ENCODE measurements around the gene KIF2A. TPM values are rescaled to one million over a fixed set of nuclear protein-coding genes. Genes with fewer than 3 reads are reported as not detected.

KIF2A gene
- total and polyA plus RNA-seq, 9 of the 15 experiments (the other 6 are each of a cell fraction or from before 2014, with no cell fraction given): 42.6 to 126 (median 77.6) TPM

GRCh38 chr5:62281411-62281810 lies 24.6 kb upstream of the KIF2A start (continued):
- TF ChIP-seq, protein P1, sequence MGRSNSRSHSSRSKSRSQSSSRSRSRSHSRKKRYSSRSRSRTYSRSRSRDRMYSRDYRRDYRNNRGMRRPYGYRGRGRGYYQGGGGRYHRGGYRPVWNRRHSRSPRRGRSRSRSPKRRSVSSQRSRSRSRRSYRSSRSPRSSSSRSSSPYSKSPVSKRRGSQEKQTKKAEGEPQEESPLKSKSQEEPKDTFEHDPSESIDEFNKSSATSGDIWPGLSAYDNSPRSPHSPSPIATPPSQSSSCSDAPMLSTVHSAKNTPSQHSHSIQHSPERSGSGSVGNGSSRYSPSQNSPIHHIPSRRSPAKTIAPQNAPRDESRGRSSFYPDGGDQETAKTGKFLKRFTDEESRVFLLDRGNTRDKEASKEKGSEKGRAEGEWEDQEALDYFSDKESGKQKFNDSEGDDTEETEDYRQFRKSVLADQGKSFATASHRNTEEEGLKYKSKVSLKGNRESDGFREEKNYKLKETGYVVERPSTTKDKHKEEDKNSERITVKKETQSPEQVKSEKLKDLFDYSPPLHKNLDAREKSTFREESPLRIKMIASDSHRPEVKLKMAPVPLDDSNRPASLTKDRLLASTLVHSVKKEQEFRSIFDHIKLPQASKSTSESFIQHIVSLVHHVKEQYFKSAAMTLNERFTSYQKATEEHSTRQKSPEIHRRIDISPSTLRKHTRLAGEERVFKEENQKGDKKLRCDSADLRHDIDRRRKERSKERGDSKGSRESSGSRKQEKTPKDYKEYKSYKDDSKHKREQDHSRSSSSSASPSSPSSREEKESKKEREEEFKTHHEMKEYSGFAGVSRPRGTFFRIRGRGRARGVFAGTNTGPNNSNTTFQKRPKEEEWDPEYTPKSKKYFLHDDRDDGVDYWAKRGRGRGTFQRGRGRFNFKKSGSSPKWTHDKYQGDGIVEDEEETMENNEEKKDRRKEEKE (IDR thresholded peaks at IDR 0.05; ENCODE audit: borderline replicate concordance in 1 of 2, control insufficient read depth in 1 of 2, low read depth in 2 of 2, low read length in 1 of 2): no peak
- TF ChIP-seq ZNF780A (CRISPR knock-in tag; IDR thresholded peaks at IDR 0.05) (no peak), RCOR1 (IDR thresholded peaks at IDR 0.05; ENCODE audit: borderline replicate concordance in 1 of 2, low read depth in 2 of 2, low read length in 2 of 2) (no peak)

DNA sequence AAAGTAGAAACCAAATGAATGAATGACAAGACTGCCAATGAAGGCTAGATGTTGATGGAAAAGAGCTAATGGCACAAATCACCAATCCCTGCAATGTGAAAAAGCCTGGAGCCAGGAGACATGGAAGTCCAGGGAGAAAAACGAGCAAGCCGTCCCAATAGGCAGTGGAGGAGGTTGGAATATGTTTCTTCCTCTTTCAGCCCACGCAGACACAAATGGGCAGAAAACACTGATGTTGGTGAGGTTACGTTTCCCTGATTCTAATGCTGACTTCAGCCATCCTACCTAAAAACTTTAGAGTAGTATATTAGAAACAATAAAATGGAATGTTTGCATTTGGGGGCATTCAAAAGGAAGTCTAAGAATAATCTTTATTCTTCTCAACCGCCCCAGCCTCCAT lies 23.9 kb upstream of the KIF2A start:
- peak; percentile 25; the same call in 1 of the 3 replicates for ATAC-seq
- ChIA-PET POLR2A (interaction anchor here (1.0 kb wide), 1 partner anchor 11 kb away, joined by 3 read pairs; no protein-coding TSS in a partner anchor), CTCF (ENCODE audit: low intra/inter-chr PET ratio) (no interaction called here)
- no peaks in the 10 kb centered on the region for H3K36me3 ChIP-seq (ENCODE audit: control insufficient read depth, insufficient read depth, low read length)
- H3K4me3 ChIP-seq: no peak overlapping the region
- no peak overlapping the region for H3K4me2 ChIP-seq (ENCODE audit: insufficient read depth, low read length)
- no peaks in the 10 kb centered on the region for H3K79me2 ChIP-seq (ENCODE audit: control insufficient read depth, insufficient read depth, low read length)
- DNase-seq (ENCODE audit: extremely low read depth in 1 of 4, low spot score in 3 of 4): no peak
- in situ Hi-C loops (cut with MboI) (no loop called here), intact Hi-C loops (cut with micrococcal nuclease) (no loop called here)
- H3K9me1 ChIP-seq (ENCODE audit: control insufficient read depth, insufficient read depth, low read length): no peaks in the 10 kb centered on the region
- no peak overlapping the region for H3K9ac ChIP-seq (ENCODE audit: insufficient read depth in 1 of 2, low read depth in 2 of 2, low read length in 2 of 2)
- TF ChIP-seq SREBF1 (IDR thresholded peaks at IDR 0.05; ENCODE audit: borderline replicate concordance, low read depth, low read length): no peak
- 0 out of 4 replicates have a peak, but pooled peaks have one; percentile 8 to 22 for TF ChIP-seq NRF1 (conservative IDR thresholded peaks at IDR 0.05 in 1 of 2, IDR thresholded peaks at IDR 0.05 in 1 of 2)
- peak; percentile 56; the same call in 1 of the 2 replicates for TF ChIP-seq EGR1 (conservative IDR thresholded peaks at IDR 0.05)
- H3K27ac ChIP-seq (ENCODE audit: extremely low read depth, low read depth, low read length): no peak overlapping the region; the same call in 2 of the 3 replicates
- no peaks in the 10 kb centered on the region for H3K27me3 ChIP-seq (ENCODE audit: control insufficient read depth in 2 of 2, insufficient read depth in 2 of 2, low read length in 2 of 2)
- BruUV-seq (replicated peaks): no TSS peak
- H2AFZ ChIP-seq (ENCODE audit: low read depth, low read length): peak overlapping the region; percentile 78
- no peaks in the 10 kb centered on the region for H4K20me1 ChIP-seq (replicated peaks; ENCODE audit: control insufficient read depth, insufficient read depth, low read length)
- peaks cover 17% of the 10 kb centered on the region; the same call in 1 of the 2 replicates for H3K9me3 ChIP-seq (replicated peaks; ENCODE audit: control insufficient read depth, insufficient read depth, low read depth, low read length)
- 33% methylated on average over 5 of the region's 5 CpGs for WGBS (ENCODE audit: insufficient coverage, low coverage, missing lambda C conversion rate)
- no peak for FAIRE-seq
- H3K4me1 ChIP-seq (replicated peaks in 1 of 2; ENCODE audit: control insufficient read depth in 2 of 2, insufficient read depth in 2 of 2, low read length in 2 of 2): peaks cover 6 to 26% of the 10 kb centered on the region in 2 experiments
